Cardiac muscle cell (in vitro differentiated cells and primary cell): ENCODE data around the gene COL5A1. TPM values are rescaled to one million over a fixed set of nuclear protein-coding genes. Genes with fewer than 3 reads are reported as not detected.
"Not testable (repeated sequence)": the region's sequence is repeated elsewhere in the genome, so short reads cannot be mapped to it uniquely, and the experiment has no call there.

Source experiments
- DNase-seq, 2 donors: peaks; one replicate each; pipeline versions ENCODE4 v3.0.0 to v3.0.0-alpha.2; 2010 to 2017; ENCODE audit warnings: low read depth in 1 of 2, low spot score in 1 of 2
- H3K27ac ChIP-seq: fragments of 200-600 bp; sonication (generic); 2 replicates; pipeline ENCODE4 v1.5.1; 2016
- H3K27me3 ChIP-seq: fragments of 200-600 bp; sonication (generic); 2 replicates; pipeline ENCODE4 v1.6.0; 2016; ENCODE audit warnings: control low read depth
- H3K36me3 ChIP-seq: fragments of 200-600 bp; sonication (generic); 2 replicates; pipeline ENCODE4 v1.5.1; 2016; ENCODE audit warnings: control low read depth
- H3K4me1 ChIP-seq: fragments of 200-600 bp; sonication (generic); 2 replicates; pipeline ENCODE4 v1.8.1; 2017; ENCODE audit warnings: low read depth, mild to moderate bottlenecking, mixed run types
- H3K4me3 ChIP-seq: fragments of 200-600 bp; sonication (generic); 2 replicates; pipeline ENCODE4 v1.5.1; 2016; ENCODE audit warnings: mild to moderate bottlenecking
- H3K9me3 ChIP-seq: fragments of 200-600 bp; sonication (generic); 2 replicates; pipeline ENCODE4 v1.5.1; 2017; ENCODE audit warnings: low read depth, mild to moderate bottlenecking, control low read depth
- CTCF ChIP-seq: IDR thresholded peaks from 2 replicates; pipeline ENCODE4 v1.5.1; 2012; ENCODE audit warnings: low read depth, mild to moderate bottlenecking, low read length
- polyA plus RNA-seq: library from polyadenylated mRNA; unstranded; fragments of >200 nt; fragmentation: Nextera tagmentation; extraction: Ambion mirVana; gene quantifications from 2 replicates; pipeline ENCODE4 v1.2.1, GENCODE V29; 2016
- total RNA-seq: library from RNA; depleted of rRNA; stranded (reverse); fragments of >200 nt; gene quantifications from 2 replicates; pipeline ENCODE4 v1.2.3, GENCODE V29; 2016

COL5A1 gene
- total and polyA plus RNA-seq, 2 experiments from 2014 or later = 34.5 to 129 TPM

GRCh38 chr9:134640506-134641172, 964 bp upstream of the COL5A1 start:
- Histone ChIP-seq H3K27ac (peak overlapping the region; percentile 79), H3K4me1 (peaks cover 21% of the 10 kb centered on the region), H3K4me3 (peak overlapping the region; percentile 86), H3K36me3 (no peaks in the 10 kb centered on the region), H3K9me3 (no peaks in the 10 kb centered on the region), H3K27me3 (no peaks in the 10 kb centered on the region)
- no peak for DNase-seq
- TF ChIP-seq CTCF = no peak

- Histone ChIP-seq H3K9me3 (no peaks in the 10 kb centered on the region), H3K36me3 (no peaks in the 10 kb centered on the region), H3K27me3 (no peaks in the 10 kb centered on the region), H3K4me1 (peaks cover 26% of the 10 kb centered on the region), H3K4me3 (peak overlapping the region; percentile 86), H3K27ac (peak overlapping the region; percentile 44)
- DNase-seq = peak in 1 of 2 donors; percentile 42
- no peak for TF ChIP-seq CTCF
Measured at GRCh38 chr9:134641990-134642384, 384 bp downstream of the COL5A1 start.

GRCh38 chr9:134642385-134643181, 980 bp downstream of the COL5A1 start:
- Histone ChIP-seq H3K27me3 (no peaks in the 10 kb centered on the region), H3K36me3 (no peaks in the 10 kb centered on the region), H3K4me3 (peak overlapping the region; percentile 86), H3K4me1 (peaks cover 26% of the 10 kb centered on the region), H3K9me3 (no peaks in the 10 kb centered on the region), H3K27ac (no peak overlapping the region)
- DNase-seq = peak; percentile 58 to 91
- peak; percentile 66 for TF ChIP-seq CTCF

GRCh38 chr9:134643222-134643671, 1.6 kb downstream of the COL5A1 start:
- Histone ChIP-seq H3K27ac (no peak overlapping the region), H3K9me3 (no peaks in the 10 kb centered on the region), H3K36me3 (no peaks in the 10 kb centered on the region), H3K4me3 (peak overlapping the region; percentile 86), H3K27me3 (no peaks in the 10 kb centered on the region), H3K4me1 (peaks cover 26% of the 10 kb centered on the region)
- no peak for TF ChIP-seq CTCF
- peak in 1 of 2 donors; percentile 59 for DNase-seq

GRCh38 chr9:134644401-134644724, 2.8 kb downstream of the COL5A1 start:
- not testable (repeated sequence) for H3K4me3 ChIP-seq

More at GRCh38 chr9:134644401-134644724, 2.8 kb downstream of the COL5A1 start:
- not testable (repeated sequence) for DNase-seq, H3K27me3 ChIP-seq, H3K36me3 ChIP-seq, H3K27ac ChIP-seq, H3K9me3 ChIP-seq
- peaks cover 26% of the 10 kb centered on the region for H3K4me1 ChIP-seq
